Liver (tissue), 9 donors: Measurements from ENCODE around the gene SOX10. TPM values are rescaled to one million over a fixed set of nuclear protein-coding genes. Genes with fewer than 3 reads are reported as not detected.

Experiments
- DNase-seq: peaks from one replicate; pipeline ENCODE4 v3.0.0-alpha.2; 2017; ENCODE audit warnings: low spot score
- H3K27ac ChIP-seq, 2 donors: one replicate each; pipeline ENCODE4 v1.7.0; 2013; ENCODE audit warnings: inconsistent platforms in 2 of 2, low read length in 2 of 2, control low read depth in 1 of 2, low read depth in 1 of 2, mild to moderate bottlenecking in 1 of 2
- H3K27me3 ChIP-seq, 4 donors: one replicate each; pipeline versions ENCODE4 v1.6.1 to v1.7.0; 2013; ENCODE audit warnings: low read length in 3 of 4, inconsistent platforms in 1 of 4, mild to moderate bottlenecking in 1 of 4, moderate library complexity in 1 of 4; ENCODE audit not compliant: control insufficient read depth in 4 of 4, insufficient read depth in 4 of 4
- H3K36me3 ChIP-seq, 4 donors: one replicate each; pipeline versions ENCODE4 v1.6.1 to v1.7.0; 2013; ENCODE audit warnings: low read length in 3 of 4, mild to moderate bottlenecking in 3 of 4, low read depth in 1 of 4, moderate library complexity in 1 of 4; ENCODE audit not compliant: control insufficient read depth in 4 of 4, insufficient read depth in 3 of 4
- H3K4me1 ChIP-seq, 4 donors: one replicate each; pipeline versions ENCODE4 v1.6.1 to v1.7.0; 2013; ENCODE audit warnings: low read length in 3 of 4, mild to moderate bottlenecking in 3 of 4, moderate library complexity in 1 of 4; ENCODE audit not compliant: control insufficient read depth in 4 of 4, insufficient read depth in 4 of 4
- H3K4me3 ChIP-seq, 3 donors: one replicate each; pipeline versions ENCODE4 v1.6.1 to v1.7.0; 2013; ENCODE audit warnings: low read length in 3 of 3, control low read depth in 1 of 3, low read depth in 1 of 3, mild to moderate bottlenecking in 1 of 3
- H3K9ac ChIP-seq, 2 donors: one replicate each; pipeline ENCODE4 v1.7.0; 2013; ENCODE audit warnings: low read length in 2 of 2, mild to moderate bottlenecking in 2 of 2, moderate library complexity in 2 of 2, control low read depth in 1 of 2, low read depth in 1 of 2
- H3K9me3 ChIP-seq, 4 donors: one replicate each; pipeline versions ENCODE4 v1.6.1 to v1.7.0; 2013; ENCODE audit warnings: low read length in 3 of 4; ENCODE audit not compliant: control insufficient read depth in 4 of 4
- ATF3 ChIP-seq: IDR thresholded peaks from 2 replicates; pipeline ENCODE4 v1.6.1; 2016; ENCODE audit warnings: antibody characterized with exemption
- EGR1 ChIP-seq, 2 donors: IDR thresholded peaks; 2 replicates each; pipeline ENCODE4 v1.6.1; 2016 to 2018; ENCODE audit warnings: antibody characterized with exemption in 2 of 2, low read depth in 2 of 2
- FOXA1 ChIP-seq: IDR thresholded peaks from 2 replicates; pipeline ENCODE4 v1.6.1; 2016; ENCODE audit warnings: antibody characterized with exemption
- GABPA ChIP-seq, 2 donors: IDR thresholded peaks in 1 of 2; conservative IDR thresholded peaks in 1 of 2; 2 replicates each; pipeline ENCODE4 v1.6.1; 2016; ENCODE audit warnings: antibody characterized with exemption in 2 of 2, mild to moderate bottlenecking in 1 of 2, moderate library complexity in 1 of 2
- HNF4A ChIP-seq, 2 donors: conservative IDR thresholded peaks; 2 replicates each; pipeline ENCODE4 v1.6.1; 2016; ENCODE audit warnings: antibody characterized with exemption in 2 of 2, mild to moderate bottlenecking in 2 of 2
- HNF4G ChIP-seq: IDR thresholded peaks from 2 replicates; pipeline ENCODE4 v1.6.1; 2016; ENCODE audit warnings: antibody characterized with exemption
- JUND ChIP-seq, 2 donors: IDR thresholded peaks; 2 replicates each; pipeline ENCODE4 v1.6.1; 2016; ENCODE audit warnings: antibody characterized with exemption in 2 of 2
- MAX ChIP-seq: IDR thresholded peaks from 2 replicates; pipeline ENCODE4 v1.6.1; 2016; ENCODE audit warnings: antibody characterized with exemption
- NR2F2 ChIP-seq: IDR thresholded peaks from 2 replicates; pipeline ENCODE4 v1.6.1; 2016; ENCODE audit warnings: antibody characterized with exemption
- RAD21 ChIP-seq, 2 donors: IDR thresholded peaks; 2 replicates each; pipeline ENCODE4 v1.6.1; 2016; ENCODE audit warnings: antibody characterized with exemption in 2 of 2, mild to moderate bottlenecking in 2 of 2
- REST ChIP-seq: IDR thresholded peaks from 2 replicates; pipeline ENCODE4 v1.6.1; 2016; ENCODE audit warnings: antibody characterized with exemption, mild to moderate bottlenecking
- RXRA ChIP-seq, 2 donors: IDR thresholded peaks; 2 replicates each; pipeline ENCODE4 v1.6.1; 2017 to 2018; ENCODE audit warnings: antibody characterized with exemption in 2 of 2, mild to moderate bottlenecking in 1 of 2
- SP1 ChIP-seq: IDR thresholded peaks from 2 replicates; pipeline ENCODE4 v1.6.1; 2018; ENCODE audit warnings: antibody characterized with exemption, mild to moderate bottlenecking
- TAF1 ChIP-seq: conservative IDR thresholded peaks from 2 replicates; pipeline ENCODE4 v1.6.1; 2016; ENCODE audit warnings: antibody characterized with exemption, mild to moderate bottlenecking
- YY1 ChIP-seq: IDR thresholded peaks from 2 replicates; pipeline ENCODE4 v1.6.1; 2016; ENCODE audit warnings: antibody characterized with exemption, mild to moderate bottlenecking
- ZBTB33 ChIP-seq: IDR thresholded peaks from 2 replicates; pipeline ENCODE4 v1.6.1; 2016; ENCODE audit warnings: antibody characterized with exemption
- WGBS: extraction: QIAGEN DNeasy Blood & Tissue Kit; methylation state at CpG from one replicate; pipeline ENCODE4 v1.1.7; 2013; 5-methylcytosine and 5-hydroxymethylcytosine counted together
- polyA plus RNA-seq, 2 donors: library from polyadenylated mRNA; stranded (reverse) in 1 of 2; unstranded in 1 of 2; fragments of 200-250 nt in 1 of 2; fragments of >200 nt in 1 of 2; fragmentation: Nextera tagmentation in 1 of 2; extraction: Ambion mirVana in 1 of 2; gene quantifications; one replicate each; pipeline versions ENCODE4 v1.2.1 to v1.2.3, GENCODE V29; 2013 to 2015
- total RNA-seq, 2 donors: library from RNA; depleted of rRNA; stranded (reverse); fragments of >200 nt; gene quantifications; one replicate each; pipeline ENCODE4 v1.2.3, GENCODE V29; 2014
- TF ChIP-seq, protein P1 (sequence below): fragments of 150-350 bp; IDR thresholded peaks from 2 replicates; pipeline ENCODE4 v1.5.1; 2017; ENCODE audit warnings: improper control_type of control experiment, low read depth, low read length; ENCODE audit not compliant: missing input control
- donor health status: healthy.
- donor health status: healthy.
- donor health status: healthy.
- donor health status: healthy.
- donor health status: healthy.

SOX10 gene
- total and polyA plus RNA-seq, 4 donors, result 0.05 to 0.29 (median 0.07) TPM

- H3K36me3 ChIP-seq, result no peaks in the 10 kb centered on the region
- no peak overlapping the region for H3K27ac ChIP-seq
- WGBS, result 94% methylated on average over 27 of the region's 27 CpGs
- H3K9ac ChIP-seq, result no peak overlapping the region
- no peak overlapping the region for H3K4me3 ChIP-seq
- no peak for DNase-seq
- H3K27me3 ChIP-seq, result no peaks in the 10 kb centered on the region
- H3K9me3 ChIP-seq, result no peaks in the 10 kb centered on the region
- peaks cover 8 to 22% (median 18%) of the 10 kb centered on the region in 4 donors for H3K4me1 ChIP-seq
- no peak for TF ChIP-seq HNF4A (conservative IDR thresholded peaks at IDR 0.05)
- no peak for TF ChIP-seq ZBTB33
- no peak for TF ChIP-seq JUND (IDR thresholded peaks at IDR 0.05)
- TF ChIP-seq REST, result no peak
- no peak for TF ChIP-seq RXRA (IDR thresholded peaks at IDR 0.05)
- no peak for TF ChIP-seq MAX
- TF ChIP-seq RAD21 (IDR thresholded peaks at IDR 0.05), result no peak
- no peak for TF ChIP-seq NR2F2
- no peak for TF ChIP-seq FOXA1
- TF ChIP-seq, protein P1, sequence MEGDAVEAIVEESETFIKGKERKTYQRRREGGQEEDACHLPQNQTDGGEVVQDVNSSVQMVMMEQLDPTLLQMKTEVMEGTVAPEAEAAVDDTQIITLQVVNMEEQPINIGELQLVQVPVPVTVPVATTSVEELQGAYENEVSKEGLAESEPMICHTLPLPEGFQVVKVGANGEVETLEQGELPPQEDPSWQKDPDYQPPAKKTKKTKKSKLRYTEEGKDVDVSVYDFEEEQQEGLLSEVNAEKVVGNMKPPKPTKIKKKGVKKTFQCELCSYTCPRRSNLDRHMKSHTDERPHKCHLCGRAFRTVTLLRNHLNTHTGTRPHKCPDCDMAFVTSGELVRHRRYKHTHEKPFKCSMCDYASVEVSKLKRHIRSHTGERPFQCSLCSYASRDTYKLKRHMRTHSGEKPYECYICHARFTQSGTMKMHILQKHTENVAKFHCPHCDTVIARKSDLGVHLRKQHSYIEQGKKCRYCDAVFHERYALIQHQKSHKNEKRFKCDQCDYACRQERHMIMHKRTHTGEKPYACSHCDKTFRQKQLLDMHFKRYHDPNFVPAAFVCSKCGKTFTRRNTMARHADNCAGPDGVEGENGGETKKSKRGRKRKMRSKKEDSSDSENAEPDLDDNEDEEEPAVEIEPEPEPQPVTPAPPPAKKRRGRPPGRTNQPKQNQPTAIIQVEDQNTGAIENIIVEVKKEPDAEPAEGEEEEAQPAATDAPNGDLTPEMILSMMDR, result no peak
- TF ChIP-seq GABPA (IDR thresholded peaks at IDR 0.05 in 1 of 2, conservative IDR thresholded peaks at IDR 0.05 in 1 of 2), result no peak
- no peak for TF ChIP-seq ATF3
- TF ChIP-seq TAF1, result no peak
- no peak for TF ChIP-seq SP1
These were observed 1.5 kb upstream of the SOX10 start for GRCh38 chr22:37985751-37986281.

DNA sequence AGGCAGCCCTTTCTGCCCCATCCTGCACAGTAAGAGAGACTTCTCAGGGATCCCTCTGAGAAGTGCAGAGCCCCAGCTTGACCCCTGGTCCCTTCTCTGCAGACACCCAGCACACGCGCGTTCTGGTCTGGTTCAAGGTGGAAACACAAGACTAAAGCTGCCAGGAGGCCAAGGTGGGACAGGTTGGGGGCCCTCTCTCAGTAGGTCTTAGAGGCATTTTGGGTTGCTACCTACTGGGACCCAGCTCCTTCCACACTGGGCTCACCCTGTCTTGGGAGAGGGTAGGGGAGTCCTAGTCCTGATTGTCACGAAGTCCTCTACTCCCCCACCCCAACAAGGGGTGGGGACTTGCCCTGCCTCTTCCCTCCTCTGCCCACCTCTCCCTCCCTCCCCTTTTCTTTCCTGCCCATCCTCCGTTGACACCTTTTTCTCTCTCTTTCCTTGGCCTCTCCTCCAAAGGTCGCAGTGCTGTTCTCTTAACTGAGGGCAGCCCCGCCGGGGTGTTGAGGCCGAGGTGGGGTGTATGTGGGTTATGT, 763 bp upstream of the SOX10 start:
- WGBS, result 94% methylated on average over 9 of the region's 9 CpGs
- Histone ChIP-seq H3K27ac (no peak overlapping the region), H3K36me3 (no peaks in the 10 kb centered on the region), H3K9me3 (no peaks in the 10 kb centered on the region), H3K4me3 (no peak overlapping the region), H3K27me3 (no peaks in the 10 kb centered on the region), H3K9ac (no peak overlapping the region), H3K4me1 (peaks cover 10 to 27% (median 22%) of the 10 kb centered on the region in 4 donors)
- no peak for DNase-seq
- TF ChIP-seq TAF1 (no peak), SP1 (no peak), HNF4A (conservative IDR thresholded peaks at IDR 0.05) (no peak), ZBTB33 (no peak), RXRA (IDR thresholded peaks at IDR 0.05) (no peak), EGR1 (IDR thresholded peaks at IDR 0.05; ENCODE audit: low read depth in 2 of 2) (no peak), HNF4G (no peak), YY1 (no peak), JUND (IDR thresholded peaks at IDR 0.05) (no peak), NR2F2 (no peak), ATF3 (no peak), GABPA (IDR thresholded peaks at IDR 0.05 in 1 of 2, conservative IDR thresholded peaks at IDR 0.05 in 1 of 2) (no peak)
- TF ChIP-seq, protein P1, result no peak
